CD4-positive, CD25-positive, alpha-beta regulatory T cell (primary cell): ENCODE data around the gene RERE. TPM values are rescaled to one million over a fixed set of nuclear protein-coding genes. Genes with fewer than 3 reads are reported as not detected.
A peak's percentile ranks its signal among the peaks of the same experiment; 100 is the strongest.

Experiments
- ATAC-seq, 2 donors: fragments of 150-1000 bp; cut with Tn5 transposase; one replicate each; pipeline ENCODE4 v1.10.0; 2021; ENCODE audit warnings: low read depth in 2 of 2, moderate number of reproducible peaks in 2 of 2, moderate library complexity in 1 of 2
- DNase-seq, 3 donors: peaks; one replicate each; pipeline versions ENCODE4 v3.0.0 to v3.0.0-alpha.2; 2012 to 2022; ENCODE audit warnings: mixed read lengths in 1 of 3
- H3K27ac ChIP-seq: one replicate; pipeline ENCODE4 v1.7.0; 2013; ENCODE audit warnings: mild to moderate bottlenecking, low read length; ENCODE audit not compliant: insufficient read depth, poor library complexity, severe bottlenecking
- H3K27me3 ChIP-seq: one replicate; pipeline ENCODE4 v1.7.0; 2013; ENCODE audit warnings: low read length; ENCODE audit not compliant: control insufficient read depth, insufficient read depth
- H3K36me3 ChIP-seq: one replicate; pipeline ENCODE4 v1.7.0; 2013; ENCODE audit warnings: mild to moderate bottlenecking, low read length, moderate library complexity; ENCODE audit not compliant: control insufficient read depth, insufficient read depth
- H3K4me1 ChIP-seq: 2 replicates; pipeline ENCODE4 v1.7.0; 2013; ENCODE audit warnings: mild to moderate bottlenecking, low read length; ENCODE audit not compliant: insufficient read depth, control insufficient read depth, poor library complexity, severe bottlenecking
- H3K4me3 ChIP-seq: one replicate; pipeline ENCODE4 v1.7.0; 2013; ENCODE audit warnings: low read depth, mild to moderate bottlenecking, low read length, moderate library complexity
- H3K9me3 ChIP-seq, 2 experiments: 1 replicate in 1 of 2; 2 replicates in 1 of 2; pipeline ENCODE4 v1.7.0; 2013; ENCODE audit warnings: low read length in 2 of 2, mild to moderate bottlenecking in 1 of 2, moderate library complexity in 1 of 2; ENCODE audit not compliant: control insufficient read depth in 2 of 2
- H3K27ac Mint-ChIP-seq, 3 donors: one replicate each; pipeline ENCODE4 v1.8.0; 2020 to 2022; ENCODE audit warnings: mild to moderate bottlenecking in 3 of 3, mixed read lengths in 3 of 3, moderate library complexity in 2 of 3
- H3K27me3 Mint-ChIP-seq: one replicate; pipeline ENCODE4 v1.8.0; 2022; ENCODE audit warnings: mild to moderate bottlenecking, mixed read lengths
- H3K36me3 Mint-ChIP-seq: one replicate; pipeline ENCODE4 v1.8.0; 2020; ENCODE audit warnings: mixed read lengths
- H3K4me1 Mint-ChIP-seq, 4 donors: one replicate each; pipeline ENCODE4 v1.8.0; 2020 to 2022; ENCODE audit warnings: mixed read lengths in 4 of 4, mild to moderate bottlenecking in 1 of 4
- H3K4me3 Mint-ChIP-seq, 4 donors: one replicate each; pipeline ENCODE4 v1.8.0; 2020 to 2022; ENCODE audit warnings: mild to moderate bottlenecking in 4 of 4, mixed read lengths in 4 of 4, moderate library complexity in 3 of 4
- H3K9me3 Mint-ChIP-seq, 7 donors: one replicate each; pipeline ENCODE4 v1.8.0; 2020 to 2022; ENCODE audit warnings: mixed read lengths in 7 of 7, mild to moderate bottlenecking in 3 of 7, moderate library complexity in 2 of 7
- polyA plus RNA-seq, 4 donors: library from polyadenylated mRNA; unstranded; fragments of 300-500 nt; fragmentation: Illumina TruSeq; gene quantifications; one replicate each; pipeline ENCODE4 v1.2.3, GENCODE V29; 2021
- total RNA-seq: library from RNA; stranded (reverse); gene quantifications from one replicate; pipeline ENCODE4 v1.2.3, GENCODE V29; 2022

Gene RERE
- total and polyA plus RNA-seq, 5 donors from 2014 or later: 3.1 to 127 (median 5.7) TPM

DNA sequence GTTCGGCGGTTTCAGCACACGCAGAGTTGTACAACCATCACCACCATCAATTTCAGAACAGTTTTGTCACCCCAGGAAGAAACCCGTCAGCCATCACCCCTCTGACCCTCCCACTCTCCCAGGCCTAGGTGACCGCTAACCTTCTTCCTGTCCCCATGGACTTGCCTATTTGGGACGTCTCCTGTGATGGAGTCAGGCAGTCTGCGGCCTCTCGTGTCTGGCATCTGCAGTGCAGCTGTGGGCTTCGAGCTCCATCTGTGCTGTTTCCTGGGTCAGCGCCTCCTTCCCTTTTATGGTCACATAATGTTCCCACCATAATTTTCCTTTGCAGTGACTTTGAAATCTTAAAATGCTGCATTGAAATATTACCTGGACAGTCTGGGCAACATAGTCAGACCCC, 475.1 kb downstream of the RERE start:
- Mint-ChIP-seq H3K27ac (no peak overlapping the region), H3K4me1 (no peaks in the 10 kb centered on the region), H3K9me3 (peaks cover 0 to 2% (median 0%) of the 10 kb centered on the region in 7 donors), H3K4me3 (no peak overlapping the region), H3K36me3 (peaks cover 15% of the 10 kb centered on the region), H3K27me3 (peaks cover 5% of the 10 kb centered on the region)
- no peaks in the 10 kb centered on the region for H3K9me3 ChIP-seq
- no peak for ATAC-seq
- DNase-seq: no peak
- H3K36me3 ChIP-seq: no peaks in the 10 kb centered on the region
- no peak overlapping the region for H3K4me3 ChIP-seq
- H3K4me1 ChIP-seq: no peaks in the 10 kb centered on the region
- H3K27ac ChIP-seq: no peak overlapping the region
- no peaks in the 10 kb centered on the region for H3K27me3 ChIP-seq

DNA sequence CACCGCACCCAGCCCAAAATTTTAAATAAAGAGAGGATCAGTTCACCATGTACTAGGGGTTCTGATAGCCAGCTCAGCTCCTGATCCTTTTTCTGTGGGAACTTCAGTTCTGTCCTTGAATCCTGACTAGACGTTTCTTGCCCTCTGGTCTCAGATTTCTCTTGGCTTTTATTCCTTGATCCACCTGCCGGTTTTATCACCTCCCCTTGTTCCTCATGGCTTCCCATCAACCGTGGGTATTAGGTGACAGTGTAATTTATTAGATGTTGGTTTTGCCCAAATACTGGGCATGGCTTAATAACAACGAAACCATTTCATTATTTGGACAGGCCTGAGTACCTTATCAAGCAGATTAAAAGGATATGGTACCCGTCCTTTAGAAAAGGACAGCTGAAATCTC, 477.0 kb downstream of the RERE start:
- Histone ChIP-seq H3K27ac (no peak overlapping the region), H3K4me1 (no peaks in the 10 kb centered on the region), H3K27me3 (no peaks in the 10 kb centered on the region), H3K9me3 (no peaks in the 10 kb centered on the region), H3K4me3 (no peak overlapping the region), H3K36me3 (no peaks in the 10 kb centered on the region)
- Mint-ChIP-seq H3K36me3 (peaks cover 19% of the 10 kb centered on the region), H3K9me3 (peaks cover 0 to 1% (median 0%) of the 10 kb centered on the region in 7 donors), H3K27ac (peak overlapping the region in 1 of 3 donors; percentile 52), H3K27me3 (no peaks in the 10 kb centered on the region), H3K4me1 (no peaks in the 10 kb centered on the region), H3K4me3 (no peak overlapping the region)
- ATAC-seq (no peak), DNase-seq (no peak)

DNA sequence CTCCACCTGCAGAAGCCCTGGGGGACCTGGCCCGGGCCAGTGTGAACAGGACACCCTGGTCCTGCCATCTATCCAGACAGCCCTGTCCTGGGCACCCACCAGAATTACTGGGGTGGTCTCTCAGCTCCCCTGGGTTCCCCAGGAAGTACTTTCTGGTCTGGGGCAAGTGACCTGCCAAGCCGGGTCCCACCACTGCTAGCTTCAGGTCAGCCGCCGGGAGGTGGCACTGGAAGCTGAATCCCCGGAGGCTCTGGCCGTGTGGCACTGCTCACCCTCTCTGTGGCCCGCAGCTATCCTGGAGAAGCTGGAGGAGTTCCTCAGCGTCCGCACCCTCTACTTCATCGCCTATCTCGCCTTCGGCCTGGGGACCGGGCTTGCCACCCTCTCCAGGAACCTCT, 478.2 kb downstream of the RERE start:
- Mint-ChIP-seq H3K27ac (no peak overlapping the region), H3K27me3 (no peaks in the 10 kb centered on the region), H3K36me3 (peaks cover 14% of the 10 kb centered on the region), H3K4me1 (no peaks in the 10 kb centered on the region), H3K9me3 (no peaks in the 10 kb centered on the region), H3K4me3 (no peak overlapping the region)
- H3K9me3 ChIP-seq: no peaks in the 10 kb centered on the region
- H3K4me1 ChIP-seq: no peaks in the 10 kb centered on the region
- H3K27ac ChIP-seq: no peak overlapping the region
- H3K4me3 ChIP-seq: no peak overlapping the region
- H3K36me3 ChIP-seq: no peaks in the 10 kb centered on the region
- ATAC-seq: no peak
- H3K27me3 ChIP-seq: no peaks in the 10 kb centered on the region
- no peak for DNase-seq

DNA sequence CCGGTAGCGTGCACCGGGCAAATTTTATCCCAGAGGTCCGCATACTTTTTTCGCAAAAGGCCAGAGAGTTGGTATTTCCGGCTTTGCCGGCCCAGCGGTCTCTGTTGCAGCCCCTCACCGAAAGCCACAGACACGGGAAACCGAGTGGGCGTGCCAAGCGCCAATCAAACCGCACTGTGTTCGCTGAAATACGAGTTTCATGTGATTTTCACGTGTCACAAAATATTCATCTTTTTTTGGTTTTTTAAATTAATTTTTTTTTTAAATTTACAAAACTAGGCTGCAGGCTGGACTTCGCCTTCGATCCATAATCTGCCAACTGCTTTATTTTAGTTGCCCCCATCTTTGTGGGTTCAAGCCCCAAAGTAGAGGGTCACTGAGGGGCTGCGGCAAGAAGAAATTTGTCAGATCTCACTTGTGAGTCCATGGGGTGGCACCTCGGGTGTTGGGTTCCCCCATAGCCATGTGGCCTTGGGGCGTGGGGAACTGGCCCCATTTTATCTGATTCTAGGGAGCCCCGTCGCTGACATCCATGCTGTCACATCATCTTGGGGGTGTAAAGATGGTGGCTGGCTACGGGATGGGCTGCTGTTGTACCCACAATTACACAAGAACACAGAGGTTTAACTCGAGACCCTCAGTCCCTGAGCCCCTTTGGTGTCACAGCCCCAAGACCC, 478.8 kb downstream of the RERE start:
- Histone ChIP-seq H3K4me1 (no peaks in the 10 kb centered on the region), H3K9me3 (no peaks in the 10 kb centered on the region), H3K27ac (no peak overlapping the region), H3K27me3 (no peaks in the 10 kb centered on the region), H3K36me3 (no peaks in the 10 kb centered on the region), H3K4me3 (no peak overlapping the region)
- Mint-ChIP-seq H3K36me3 (peaks cover 14% of the 10 kb centered on the region), H3K27ac (no peak overlapping the region), H3K4me3 (no peak overlapping the region), H3K27me3 (no peaks in the 10 kb centered on the region), H3K4me1 (no peaks in the 10 kb centered on the region), H3K9me3 (no peaks in the 10 kb centered on the region)
- DNase-seq: no peak
- ATAC-seq: no peak

DNA sequence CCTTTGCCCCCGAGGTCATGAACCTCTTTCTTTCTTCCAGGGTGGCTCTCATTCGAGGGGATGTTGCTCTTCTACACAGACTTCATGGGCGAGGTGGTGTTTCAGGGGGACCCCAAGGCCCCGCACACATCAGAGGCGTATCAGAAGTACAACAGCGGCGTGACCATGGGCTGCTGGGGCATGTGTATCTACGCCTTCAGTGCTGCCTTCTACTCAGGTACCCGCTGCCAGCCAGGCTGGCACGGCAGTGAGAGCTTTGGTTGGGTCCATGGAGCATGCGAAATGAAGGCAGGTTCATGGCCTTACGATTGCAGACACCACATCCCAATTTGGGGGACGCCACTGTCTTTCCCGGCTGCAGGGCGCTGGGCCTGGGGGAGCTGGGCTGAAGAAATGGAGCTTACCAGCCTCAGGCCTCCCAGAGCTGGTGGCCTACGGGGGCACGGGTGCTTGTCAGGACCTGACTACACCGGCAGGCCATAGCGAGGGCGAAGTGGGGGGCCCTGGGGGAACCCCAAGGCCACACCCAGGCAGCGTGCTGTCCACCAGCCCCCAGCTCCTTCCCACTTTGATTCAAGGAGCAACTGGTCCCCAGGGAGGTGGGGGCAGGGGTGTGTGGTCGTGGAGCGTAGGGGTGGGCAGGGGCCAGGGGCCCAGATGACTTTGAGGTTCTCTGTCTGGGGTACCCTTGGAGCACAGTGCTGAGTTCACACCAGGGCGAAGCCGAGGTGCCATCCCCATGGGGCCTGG, 479.5 kb downstream of the RERE start:
- no peak for DNase-seq
- no peak for ATAC-seq
- H3K27ac ChIP-seq: no peak overlapping the region
- Mint-ChIP-seq H3K4me1 (no peaks in the 10 kb centered on the region), H3K27ac (no peak overlapping the region), H3K27me3 (no peaks in the 10 kb centered on the region), H3K36me3 (peaks cover 14% of the 10 kb centered on the region), H3K9me3 (no peaks in the 10 kb centered on the region), H3K4me3 (no peak overlapping the region)
- no peaks in the 10 kb centered on the region for H3K36me3 ChIP-seq
- no peaks in the 10 kb centered on the region for H3K9me3 ChIP-seq
- H3K27me3 ChIP-seq: no peaks in the 10 kb centered on the region
- H3K4me1 ChIP-seq: no peaks in the 10 kb centered on the region
- H3K4me3 ChIP-seq: no peak overlapping the region

DNA sequence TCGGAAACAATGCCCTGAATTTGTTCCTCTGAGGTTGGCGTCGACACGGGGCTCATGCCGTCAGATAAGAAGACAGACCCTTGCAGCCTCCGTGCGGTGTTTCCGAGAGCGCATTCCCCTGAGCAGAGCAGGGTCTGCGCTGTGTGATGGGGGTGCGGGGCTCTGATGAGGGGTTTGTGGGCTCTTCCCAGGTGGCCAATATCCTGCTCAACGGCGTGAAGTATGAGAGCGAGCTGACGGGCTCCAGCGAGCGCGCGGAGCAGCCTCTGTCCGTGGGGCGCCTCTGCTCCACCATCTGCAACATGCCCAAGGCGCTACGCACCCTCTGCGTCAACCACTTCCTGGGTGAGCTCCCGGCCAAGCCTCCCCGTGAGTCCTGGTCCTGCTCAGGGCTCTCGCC, 482.2 kb downstream of the RERE start:
- no peaks in the 10 kb centered on the region for H3K9me3 ChIP-seq
- Mint-ChIP-seq H3K9me3 (peaks cover 0 to 1% (median 0%) of the 10 kb centered on the region in 7 donors), H3K27ac (no peak overlapping the region), H3K36me3 (peaks cover 8% of the 10 kb centered on the region), H3K27me3 (no peaks in the 10 kb centered on the region), H3K4me3 (no peak overlapping the region), H3K4me1 (no peaks in the 10 kb centered on the region)
- no peaks in the 10 kb centered on the region for H3K36me3 ChIP-seq
- no peak overlapping the region for H3K4me3 ChIP-seq
- H3K27me3 ChIP-seq: no peaks in the 10 kb centered on the region
- ATAC-seq (no peak), DNase-seq (no peak)
- no peaks in the 10 kb centered on the region for H3K4me1 ChIP-seq
- H3K27ac ChIP-seq: no peak overlapping the region

DNA sequence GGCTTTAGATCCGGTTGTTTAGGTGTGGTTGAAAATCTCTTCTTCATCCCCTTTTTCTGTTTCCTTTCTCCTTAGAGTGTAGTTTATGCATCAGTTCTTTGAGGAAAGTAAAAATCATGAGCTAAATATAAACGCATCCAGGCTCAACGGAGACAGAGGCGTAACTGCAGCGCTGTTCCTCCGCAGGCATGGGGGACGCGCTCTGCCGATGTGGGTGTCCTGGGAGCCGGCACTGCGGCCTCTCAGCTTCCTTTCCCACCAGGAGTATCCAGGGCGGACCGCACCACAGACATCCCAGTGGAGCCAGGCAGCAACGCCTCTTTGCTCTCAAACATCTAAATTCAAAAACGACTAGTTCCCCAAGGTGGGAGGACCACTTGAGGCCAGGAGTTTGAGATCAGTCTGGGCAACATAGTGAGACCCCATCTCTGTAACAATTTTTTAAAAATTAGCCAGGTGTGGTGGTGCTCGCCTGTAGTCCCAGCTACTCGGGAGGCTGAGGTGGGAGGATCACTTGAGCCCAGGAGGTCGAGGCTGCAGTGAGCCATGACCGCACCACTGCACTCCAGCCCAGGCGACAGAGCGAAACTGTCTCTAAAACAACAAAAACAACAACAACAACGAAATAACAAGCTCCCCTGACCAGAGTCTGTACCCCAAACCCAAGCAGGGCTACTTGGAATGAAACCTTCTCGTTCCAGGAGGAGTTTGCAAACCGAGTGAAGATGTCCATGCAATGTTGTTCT, 483.2 kb downstream of the RERE start:
- Histone ChIP-seq H3K9me3 (no peaks in the 10 kb centered on the region), H3K27ac (no peak overlapping the region), H3K27me3 (no peaks in the 10 kb centered on the region), H3K4me3 (no peak overlapping the region), H3K4me1 (no peaks in the 10 kb centered on the region), H3K36me3 (no peaks in the 10 kb centered on the region)
- Mint-ChIP-seq H3K4me3 (no peak overlapping the region), H3K27me3 (no peaks in the 10 kb centered on the region), H3K9me3 (peaks cover 0 to 1% (median 0%) of the 10 kb centered on the region in 7 donors), H3K27ac (no peak overlapping the region), H3K36me3 (peaks cover 4% of the 10 kb centered on the region), H3K4me1 (no peaks in the 10 kb centered on the region)
- ATAC-seq (no peak), DNase-seq (no peak)
